GM12865 (cell line): ENCODE measurements around the gene SAP25.

Experiments used
- DNase-seq: peaks from one replicate; pipeline ENCODE4 v3.0.0; 2010; ENCODE audit warnings: low read depth
- H3K4me3 ChIP-seq: 2 replicates; pipeline ENCODE4 v1.5.1; 2011; ENCODE audit warnings: mild to moderate bottlenecking, low read depth, low read length, control low read depth
- CTCF ChIP-seq: IDR thresholded peaks from 2 replicates; pipeline ENCODE4 v1.5.1; 2011; ENCODE audit warnings: low read length, control low read depth, low read depth, inconsistent platforms; ENCODE audit not compliant: insufficient read depth; ENCODE audit errors: missing control alignments

SAP25 gene

GRCh38 chr7:100580466-100581283 lies 7.0 kb upstream of the SAP25 start:
- no peak for DNase-seq
- H3K4me3 ChIP-seq: no peak overlapping the region
- TF ChIP-seq CTCF: no peak

- no peak for DNase-seq
- H3K4me3 ChIP-seq: no peak overlapping the region
- TF ChIP-seq CTCF: no peak
Observed at GRCh38 chr7:100578246-100579183, 4.8 kb upstream of the SAP25 start.

GRCh38 chr7:100577507-100577906 lies 3.8 kb upstream of the SAP25 start:
- DNase-seq: no peak
- TF ChIP-seq CTCF: no peak
- no peak overlapping the region for H3K4me3 ChIP-seq

GRCh38 chr7:100577103-100577502 lies 3.4 kb upstream of the SAP25 start:
- DNase-seq: no peak
- H3K4me3 ChIP-seq: no peak overlapping the region
- no peak for TF ChIP-seq CTCF

GRCh38 chr7:100576384-100576993 lies 2.8 kb upstream of the SAP25 start:
- TF ChIP-seq CTCF: no peak
- DNase-seq: no peak
- H3K4me3 ChIP-seq: no peak overlapping the region

GRCh38 chr7:100575746-100576383 lies 2.2 kb upstream of the SAP25 start:
- TF ChIP-seq CTCF: no peak
- H3K4me3 ChIP-seq: no peak overlapping the region
- no peak for DNase-seq
